NCI-H2196 treated with DMSO at 0.1 percent for 48 hours (cell line): ENCODE measurements around the gene SSC5D.
"Not testable (repeated sequence)": the region's sequence is repeated elsewhere in the genome, so short reads cannot be mapped to it uniquely, and the experiment has no call there.

Experiments used
- DNase-seq: peaks from one replicate; lab custom pipeline; 2025; ENCODE audit not compliant: unreplicated experiment; lab: John Stamatoyannopoulos, UW

Gene SSC5D

DNA sequence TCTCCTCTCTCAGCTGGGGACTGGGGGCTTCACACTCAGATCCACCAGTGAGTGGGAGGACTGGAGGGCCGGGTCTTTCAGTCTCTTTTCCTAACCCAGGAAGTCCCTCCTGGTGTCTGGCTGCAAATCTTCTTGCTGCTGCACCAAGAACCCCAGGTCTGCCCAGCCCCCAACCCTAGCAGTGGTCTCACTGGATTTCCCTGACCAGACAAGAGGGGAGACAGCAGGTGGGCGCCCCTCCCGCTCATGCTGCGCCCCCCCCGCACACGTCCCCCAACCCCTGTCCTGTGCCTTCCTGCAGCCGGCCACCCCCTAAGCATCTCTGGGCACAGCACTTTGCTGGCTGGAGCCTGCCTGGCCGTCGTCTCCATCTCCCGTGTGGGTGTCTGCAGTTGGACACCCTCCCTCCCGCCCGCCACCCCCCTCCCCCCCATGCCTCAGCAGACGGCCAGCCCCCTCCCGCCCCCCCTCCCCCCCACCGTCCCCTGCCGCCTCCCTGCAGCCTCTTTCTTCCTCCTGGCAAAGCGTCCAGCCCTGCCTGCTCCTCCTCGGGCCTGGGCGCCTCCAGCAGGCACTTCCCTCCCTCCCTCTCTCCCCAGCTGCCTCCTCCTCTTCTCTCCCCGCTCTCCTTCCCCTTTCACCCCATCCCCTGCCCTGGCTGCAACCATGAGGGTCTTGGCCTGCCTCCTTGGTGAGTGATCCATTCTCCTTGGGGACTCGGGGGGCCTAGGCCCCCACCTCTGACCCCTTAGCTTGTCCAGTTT lies at the start of gene SSC5D:
SSC5D (plus strand) TSS at position 513 of the 764 bp plus-strand sequence; CDS start at position 667, 154 bp downstream.
- no peak for DNase-seq

DNA sequence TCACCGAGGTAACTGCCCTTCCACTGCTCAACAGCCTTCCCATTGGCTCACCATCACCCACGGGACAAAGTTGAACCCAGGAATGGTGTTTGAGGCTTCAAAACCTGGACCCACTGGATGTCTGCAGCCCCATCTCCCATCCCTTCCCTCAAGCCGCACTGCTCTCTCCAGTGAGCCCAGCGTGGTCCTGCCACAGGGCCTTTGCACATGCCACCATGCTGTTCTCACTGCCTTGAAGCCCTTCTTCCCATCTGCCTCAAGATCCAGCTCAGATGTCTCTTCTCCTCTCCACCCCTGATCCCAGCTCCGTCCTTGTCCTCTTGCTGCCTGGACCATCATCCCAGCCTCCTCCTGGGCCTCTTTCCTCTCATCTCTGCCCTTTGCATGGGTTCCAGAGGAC lies 49.2 kb upstream of the SSC5D start:
- DNase-seq, result no peak

DNA sequence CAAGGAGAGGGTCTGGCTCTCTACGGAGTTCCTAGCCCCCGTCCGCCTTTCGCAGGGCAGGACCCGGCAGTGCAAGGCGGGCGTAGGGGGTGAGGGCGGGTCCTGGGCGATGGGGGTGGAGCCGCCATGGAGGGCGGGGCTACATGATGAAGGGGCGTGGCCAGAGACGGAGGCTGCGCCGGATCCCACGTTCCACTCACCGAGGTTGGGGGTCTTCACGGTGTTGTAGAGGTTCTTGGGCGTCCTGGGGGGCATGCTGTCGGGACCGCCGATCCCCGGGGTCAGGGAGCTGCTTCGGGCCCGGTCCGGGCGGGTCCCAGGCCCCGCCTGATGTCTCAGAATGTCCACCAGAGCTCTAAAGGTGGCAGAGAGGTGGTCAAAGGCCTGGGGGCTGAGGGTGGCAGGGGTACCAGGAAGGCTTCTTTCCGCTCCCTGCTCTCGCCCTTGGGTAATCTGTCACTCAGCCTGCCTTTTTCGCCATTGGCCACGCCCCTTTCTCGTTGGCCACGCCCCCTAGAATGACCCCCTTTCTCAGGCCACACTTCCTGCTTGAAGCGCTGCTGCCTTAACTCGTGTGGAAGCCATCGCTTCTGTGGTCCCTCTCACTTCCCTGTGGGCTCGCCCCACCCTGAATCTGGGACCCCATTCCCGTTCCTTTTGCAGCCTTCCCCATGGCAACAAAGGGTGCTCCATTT lies 47.7 kb upstream of the SSC5D start:
- DNase-seq, result no peak

DNA sequence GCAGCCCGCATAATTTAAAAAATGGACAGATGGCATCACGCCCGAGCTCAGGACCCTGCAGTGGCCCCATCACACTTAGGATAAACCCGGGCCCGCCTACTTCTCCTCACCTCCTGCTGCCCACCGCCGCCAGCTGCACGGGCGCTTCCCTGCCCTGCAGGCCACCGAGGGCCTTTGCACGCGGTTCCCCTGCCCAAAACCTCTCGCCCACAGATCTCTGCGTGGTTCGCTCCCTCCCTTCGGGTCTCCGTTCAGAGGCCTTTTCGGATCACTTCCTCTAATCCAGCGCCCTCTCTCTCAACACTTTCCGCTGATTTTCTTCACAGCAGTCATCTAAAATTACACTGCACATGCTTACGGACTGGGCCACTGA lies 46.9 kb upstream of the SSC5D start:
- no peak for DNase-seq

DNA sequence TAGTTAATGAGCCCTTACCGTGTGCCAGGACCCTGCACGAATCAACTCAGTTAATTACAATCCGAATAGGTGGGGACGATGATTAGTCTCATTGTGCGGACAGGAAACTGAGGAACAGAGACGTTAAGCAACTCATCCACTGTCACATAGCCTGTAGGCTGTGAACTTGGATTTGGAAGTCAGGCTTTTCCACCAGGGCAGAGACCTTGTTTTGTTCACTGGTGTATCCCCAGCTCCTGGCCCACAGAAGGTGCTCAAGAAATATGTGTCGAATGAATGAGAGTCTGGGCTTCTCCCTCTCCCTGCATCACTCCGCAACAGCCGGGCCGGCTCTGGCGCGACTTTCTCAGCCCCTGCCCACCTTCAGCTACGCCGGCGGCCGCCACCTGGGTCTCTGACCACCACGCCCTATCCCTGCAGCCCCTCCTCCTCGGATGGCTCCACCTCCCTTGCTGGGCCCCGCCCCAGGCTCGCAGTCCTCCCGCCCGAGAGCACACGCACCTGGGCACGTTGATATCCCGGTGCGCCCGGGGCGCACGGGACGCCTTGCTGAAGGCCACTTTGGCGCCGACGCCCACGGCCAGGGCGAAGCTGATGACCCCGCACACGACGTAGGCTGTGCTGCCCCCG lies 46.4 kb upstream of the SSC5D start:
- DNase-seq, result peak; percentile 41

DNA sequence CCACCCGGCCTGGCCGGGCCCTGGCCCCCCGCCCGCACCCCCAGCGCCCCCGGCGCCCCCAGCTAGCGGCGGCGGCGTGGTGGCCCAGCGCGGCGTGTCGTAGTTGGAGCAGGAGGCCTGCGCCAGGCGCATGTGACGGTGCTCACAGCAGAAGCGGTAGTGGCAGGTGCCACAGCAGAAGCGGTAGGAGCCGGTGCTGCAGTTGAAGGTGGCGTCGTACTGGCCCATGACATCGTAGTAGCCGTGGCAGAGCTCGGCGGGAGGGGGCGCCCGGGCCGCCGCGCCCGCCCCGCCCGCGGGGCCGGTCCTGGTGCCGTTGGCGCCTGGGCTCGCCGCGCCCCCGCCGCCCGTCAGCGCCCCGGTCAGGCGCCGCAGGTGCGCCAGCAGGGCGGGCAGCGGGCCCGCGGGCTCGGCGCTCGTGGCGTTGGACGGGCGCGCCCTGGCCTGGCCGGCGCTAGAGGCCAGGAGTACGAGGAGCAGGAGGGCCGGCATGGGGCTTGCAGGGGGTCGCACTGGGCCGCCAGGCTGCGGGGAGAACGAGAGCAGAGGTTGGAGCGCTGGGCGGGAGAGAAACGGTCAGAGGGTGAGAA lies 45.8 kb upstream of the SSC5D start:
- DNase-seq, result no peak

DNA sequence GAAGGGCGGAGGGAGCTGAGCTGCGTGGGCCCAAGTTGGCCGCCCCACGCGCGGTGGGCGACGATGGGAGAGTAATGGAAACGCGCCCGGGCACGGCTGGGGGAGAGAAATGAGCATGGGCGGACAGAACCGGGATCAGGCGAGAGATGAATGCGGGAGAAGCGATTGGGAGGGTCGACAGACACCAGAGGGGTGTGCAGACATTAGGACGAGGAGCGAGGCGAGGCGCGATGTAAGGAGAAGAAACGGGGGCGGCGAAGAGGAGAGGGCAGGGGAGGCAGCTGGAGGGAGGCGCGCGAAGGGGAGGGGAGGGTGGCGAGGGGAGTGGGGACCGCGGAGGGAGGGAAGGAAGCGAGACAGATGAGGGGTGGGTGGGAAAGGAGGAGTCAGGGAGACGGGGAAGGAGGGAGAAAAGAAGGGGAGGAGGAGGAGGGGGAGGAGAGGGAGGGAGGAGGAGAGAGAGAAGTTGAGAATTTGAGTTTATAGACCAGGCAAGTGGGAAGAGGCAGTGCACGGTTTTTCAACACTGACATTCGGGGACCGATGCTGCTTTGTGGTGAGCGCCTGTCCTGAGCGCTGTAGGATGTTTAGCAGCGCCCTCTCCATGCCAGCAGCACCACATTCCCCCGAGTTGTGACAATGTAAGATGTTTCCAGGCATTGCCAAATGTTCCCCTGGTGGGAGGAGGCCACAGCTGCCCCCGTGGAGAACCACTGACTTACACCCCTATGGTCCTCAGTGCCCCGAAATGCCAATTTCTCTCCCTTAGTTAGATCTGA lies 45.0 kb upstream of the SSC5D start, which contains the start of gene SHISA7:
SHISA7 (minus strand) TSS at position 256 of the 779 bp plus-strand sequence. CDS start 437 bp downstream, outside the sequence.
- DNase-seq, result no peak

DNA sequence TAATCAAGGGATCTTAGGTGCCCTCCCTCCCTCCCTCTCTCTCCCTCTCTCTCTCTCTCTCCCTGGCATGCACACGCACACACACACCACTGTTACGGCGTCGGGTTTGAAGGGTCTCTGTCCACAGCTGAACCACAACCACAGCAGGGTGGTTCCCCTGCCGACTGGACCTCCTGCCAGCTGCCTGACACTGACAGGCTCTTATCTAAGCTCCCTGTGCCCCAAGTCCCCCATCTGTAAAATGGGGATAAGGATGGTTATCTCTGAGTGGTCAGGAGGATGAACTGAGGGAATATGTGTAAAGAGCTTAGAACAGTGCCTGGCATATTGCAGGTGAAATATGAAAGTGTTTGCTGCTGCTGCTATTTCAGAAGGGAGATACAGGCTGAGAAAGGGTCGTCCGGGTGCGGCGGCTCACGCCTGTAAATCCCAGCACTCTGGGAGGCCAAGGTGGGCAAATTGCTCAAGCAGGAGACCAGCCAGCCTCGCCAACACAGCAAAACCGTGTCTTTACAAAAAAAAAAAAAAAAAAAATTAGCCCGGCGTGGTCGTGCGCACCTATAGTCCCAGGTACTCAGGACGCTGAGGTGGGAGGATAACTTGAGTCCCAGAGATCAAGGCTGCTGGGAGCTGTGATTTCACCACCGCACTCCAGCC lies 44.3 kb upstream of the SSC5D start:
- no peak for DNase-seq

DNA sequence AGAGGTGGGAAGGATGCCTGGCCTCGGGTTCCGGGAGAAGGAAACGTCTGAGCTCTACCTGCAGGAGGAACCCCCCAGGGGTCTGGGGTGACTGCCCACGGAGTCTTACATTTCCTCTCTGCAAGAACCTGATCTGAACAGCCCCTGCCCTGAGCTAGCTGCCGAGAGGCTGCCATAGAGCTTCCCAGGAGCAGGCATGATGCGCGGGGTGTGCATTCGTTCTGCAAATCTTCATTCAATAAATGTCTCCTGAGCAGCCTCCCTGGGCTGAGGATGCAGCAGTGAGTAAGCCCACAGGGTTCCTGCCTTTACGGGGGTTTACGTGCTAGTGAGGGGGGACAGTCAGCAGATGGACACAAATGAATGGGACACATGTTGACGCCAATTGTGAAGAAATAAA lies 43.6 kb upstream of the SSC5D start:
- no peak for DNase-seq

DNA sequence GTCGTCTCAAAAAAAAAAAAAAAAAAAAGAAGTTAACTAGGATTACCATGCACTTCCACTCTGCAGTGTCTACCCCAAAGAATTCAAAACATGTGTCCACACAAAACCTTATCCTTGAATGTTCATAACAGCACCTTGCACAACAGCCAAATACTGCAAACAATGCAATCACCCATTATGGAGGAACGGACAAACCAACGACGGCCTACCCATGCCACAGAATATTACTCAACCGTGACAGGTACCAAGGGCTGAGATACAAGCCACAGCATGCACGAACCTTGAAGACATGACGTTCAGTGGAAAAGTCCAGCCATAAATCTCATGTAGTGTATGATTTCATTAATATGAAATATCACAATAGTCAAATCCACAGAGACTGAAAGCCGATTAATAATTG lies 42.2 kb upstream of the SSC5D start:
- no peak for DNase-seq

DNA sequence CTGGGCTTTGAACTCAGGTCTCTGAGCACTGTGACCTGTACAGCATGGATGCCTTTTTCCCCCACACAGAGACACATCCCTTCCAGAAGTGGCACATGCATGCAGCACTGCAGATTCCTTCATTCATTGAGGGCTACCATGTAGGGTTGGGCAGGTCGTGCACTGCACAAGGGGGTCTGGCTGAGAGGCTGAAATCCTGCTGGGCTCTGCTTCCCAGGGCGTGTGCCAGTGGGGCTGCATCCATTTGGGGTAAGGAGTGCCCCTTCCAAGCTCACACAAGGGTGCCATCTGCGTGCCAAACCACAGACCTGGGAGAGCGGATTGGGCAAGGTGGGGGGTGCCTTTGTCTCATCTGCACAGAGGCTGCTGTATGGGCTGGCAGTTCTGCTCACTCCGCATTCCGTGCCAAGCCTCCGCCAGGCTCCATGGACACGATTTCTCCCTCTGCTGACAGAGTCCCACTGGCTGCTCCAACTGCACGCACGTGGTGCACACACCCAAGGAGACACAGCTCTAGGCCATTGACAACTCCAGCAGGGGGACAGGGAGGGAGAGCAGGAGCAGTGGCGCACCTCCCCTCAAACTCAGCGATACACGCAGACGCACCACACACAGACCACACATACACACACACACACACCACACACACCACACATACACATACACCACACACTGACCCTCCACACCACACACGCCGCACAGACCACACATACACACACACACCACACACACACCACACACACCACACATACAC lies 40.6 kb upstream of the SSC5D start:
- DNase-seq, result peak; percentile 71

DNA sequence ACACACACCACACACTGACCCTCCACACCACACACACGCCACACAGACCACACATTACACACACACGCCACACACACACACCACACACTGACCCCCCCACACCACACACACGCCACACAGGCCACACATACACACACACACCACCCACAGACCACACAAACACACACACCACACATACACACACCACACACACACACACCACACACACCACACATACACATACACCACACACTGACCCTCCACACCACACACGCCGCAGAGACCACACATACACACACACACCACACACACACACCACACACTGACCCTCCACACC lies 40.1 kb upstream of the SSC5D start:
- not testable (repeated sequence) for DNase-seq

DNA sequence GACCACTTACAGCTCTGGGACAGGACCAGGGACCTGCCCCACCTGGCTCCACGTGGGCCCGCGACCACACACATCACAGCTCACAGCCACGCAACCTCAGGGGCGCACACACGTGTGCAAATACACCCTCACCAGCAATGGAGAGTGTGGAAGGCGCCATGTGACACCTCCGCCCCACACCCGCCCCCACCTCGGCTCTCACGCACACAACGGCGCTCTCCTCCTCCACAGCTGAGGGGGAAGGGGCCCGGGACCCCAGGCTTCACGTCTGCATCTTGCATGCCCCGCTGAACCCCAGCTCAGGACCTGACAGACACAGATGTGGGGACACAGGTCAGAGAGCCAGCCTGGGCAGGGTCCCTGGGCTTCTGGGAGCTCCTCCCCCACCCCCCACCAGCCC lies 38.8 kb upstream of the SSC5D start:
- no peak for DNase-seq

DNA sequence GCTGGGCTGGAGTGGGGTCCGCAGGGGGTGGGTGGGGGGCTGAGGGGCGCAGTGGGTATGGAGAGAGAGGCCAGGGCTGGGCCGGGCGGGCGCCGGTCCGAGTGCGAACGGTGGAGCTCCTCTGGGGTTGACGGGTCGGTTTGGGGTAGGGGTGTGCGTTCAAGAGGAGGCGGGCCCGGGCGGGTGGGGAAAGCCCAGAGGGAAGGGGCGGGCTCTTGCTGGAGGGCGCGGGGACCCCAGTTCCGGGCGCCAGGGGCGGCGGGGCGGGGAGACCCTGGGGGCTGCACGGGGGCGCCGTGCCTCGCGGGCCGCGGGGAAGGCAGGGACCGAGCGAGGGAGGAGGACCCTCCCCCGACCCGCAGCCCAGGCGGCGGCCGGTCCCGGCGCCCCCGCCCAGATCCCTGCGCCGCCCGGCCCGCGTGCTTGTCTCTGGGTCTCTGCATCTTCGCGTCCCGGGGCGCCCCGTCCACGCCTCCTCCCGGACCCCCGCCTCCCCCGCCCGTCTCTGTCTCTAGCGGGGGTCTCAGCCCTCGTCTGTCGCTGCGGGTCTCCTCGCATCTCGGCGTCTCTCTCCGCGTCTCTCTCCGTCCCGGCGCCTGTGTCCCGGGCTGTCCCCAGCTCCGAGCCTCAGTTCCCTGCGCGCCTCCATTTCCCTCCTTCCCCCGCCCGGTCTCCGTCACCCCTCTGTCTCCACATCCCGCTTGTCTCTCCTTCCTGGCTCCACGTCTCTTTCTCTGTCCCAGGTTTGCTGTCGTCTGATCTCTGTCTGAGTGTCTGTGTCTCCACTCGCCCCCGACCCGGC lies 36.9 kb upstream of the SSC5D start:
- no peak for DNase-seq

DNA sequence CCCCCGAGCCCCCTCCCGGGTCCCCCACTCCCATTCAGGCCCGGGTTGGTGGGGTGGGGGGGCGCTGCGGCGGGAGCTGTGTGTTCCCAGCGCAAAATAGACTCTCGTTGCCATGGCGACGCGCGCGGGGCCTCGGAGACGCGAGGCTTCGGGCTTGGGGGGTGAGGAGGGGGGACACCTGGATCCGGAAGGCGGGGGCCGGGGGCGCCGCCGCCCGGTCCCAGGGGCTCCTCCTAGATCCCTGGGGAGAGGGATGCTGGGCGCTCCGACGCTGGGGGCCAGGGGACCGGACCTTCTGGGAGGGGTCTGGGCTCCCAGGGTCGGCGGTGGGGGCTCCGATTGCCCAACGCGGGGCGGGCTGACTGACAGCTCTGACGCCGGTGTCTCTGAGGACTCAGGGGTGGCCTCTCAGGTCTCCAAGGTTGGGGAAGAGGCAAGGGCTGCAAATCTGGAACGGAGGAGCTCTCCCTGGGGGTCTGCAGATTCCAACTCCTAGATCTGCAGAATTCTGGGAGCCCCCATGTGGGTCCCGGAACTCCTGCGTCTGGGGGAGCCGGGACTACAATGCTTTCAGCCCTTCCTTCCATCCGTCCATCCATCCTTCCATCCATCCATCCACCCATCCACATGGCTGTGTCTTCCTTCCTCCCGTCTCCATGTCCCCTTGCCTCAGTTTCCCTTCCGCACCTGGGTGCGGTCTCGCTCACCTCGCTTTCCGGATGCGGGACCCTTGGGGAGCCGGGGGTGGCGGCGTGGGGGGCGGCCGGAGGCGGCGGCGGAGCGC lies 36.1 kb upstream of the SSC5D start:
- no peak for DNase-seq

DNA sequence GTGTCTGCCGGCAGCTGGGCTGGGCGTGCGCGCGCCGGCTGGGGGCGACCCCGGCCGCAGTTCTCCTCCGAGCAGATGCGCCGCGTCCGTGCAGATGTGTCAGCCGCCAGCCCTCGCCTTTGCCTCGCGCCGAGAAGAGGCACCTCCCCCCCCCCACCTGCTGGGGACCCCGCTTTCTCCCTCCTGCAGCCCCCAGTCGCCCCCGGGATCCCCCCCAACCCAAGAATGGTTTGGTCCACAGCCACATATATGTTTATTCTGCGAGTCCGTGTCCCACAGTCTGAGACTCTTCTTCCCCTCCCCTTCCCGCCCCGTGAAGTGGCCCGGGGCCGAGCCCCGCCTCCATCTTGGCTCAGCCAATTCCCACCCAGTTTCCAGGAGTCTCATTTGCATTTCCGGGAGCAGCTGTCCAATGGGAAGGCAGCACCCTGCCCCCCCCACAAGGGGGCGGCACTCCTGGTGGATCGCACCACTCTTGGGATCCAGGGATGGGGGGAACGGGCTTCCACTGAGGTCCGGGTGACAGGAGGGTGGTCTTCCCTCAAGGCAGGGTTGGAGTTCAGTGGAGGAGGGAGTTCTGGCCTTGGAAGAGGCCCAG lies 35.4 kb upstream of the SSC5D start:
- DNase-seq, result peak; percentile 86

DNA sequence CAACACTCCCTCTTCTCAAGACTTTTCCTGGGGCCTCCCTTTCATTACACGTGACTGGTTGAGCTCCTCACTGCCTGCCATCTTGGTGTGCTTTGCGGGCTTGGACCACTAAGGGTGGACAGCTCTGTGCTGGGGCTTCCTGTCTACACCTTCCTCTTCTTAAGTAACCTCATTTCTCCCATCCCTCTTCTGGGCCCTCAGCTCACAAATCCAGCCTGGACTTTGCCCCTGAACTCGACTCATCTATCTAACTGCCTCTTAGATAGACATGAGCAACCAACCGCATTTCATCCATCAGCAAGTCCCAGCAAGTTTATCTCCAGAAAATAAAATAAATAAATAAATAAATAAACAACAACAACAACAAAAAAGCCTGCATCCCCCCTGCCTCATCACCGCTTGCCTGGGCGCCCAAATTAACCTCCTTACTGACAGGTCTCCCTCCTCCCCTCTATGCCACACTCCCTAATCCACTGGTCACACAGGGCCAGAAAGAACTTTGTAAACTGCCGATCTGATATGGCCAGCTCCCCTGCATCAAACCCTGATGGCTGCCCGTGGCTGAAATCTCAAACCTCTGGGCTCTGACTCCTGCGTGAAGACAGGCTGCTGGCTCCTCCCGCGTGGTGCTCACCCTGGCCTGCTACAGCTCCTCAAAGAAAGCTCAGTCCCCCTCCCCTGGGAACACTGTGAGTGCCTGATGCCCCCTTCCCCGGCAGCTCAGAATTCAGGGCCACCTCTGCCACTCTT lies 34.5 kb upstream of the SSC5D start:
- DNase-seq, result no peak
